GM03348 (cell line): ENCODE measurements around the gene SH3GLB2.
A peak's percentile ranks its signal among the peaks of the same experiment; 100 is the strongest.

ENCODE experiments used
- DNase-seq: peaks from one replicate; pipeline ENCODE4 v3.0.0; 2012; ENCODE audit warnings: low spot score

Gene SH3GLB2

DNA sequence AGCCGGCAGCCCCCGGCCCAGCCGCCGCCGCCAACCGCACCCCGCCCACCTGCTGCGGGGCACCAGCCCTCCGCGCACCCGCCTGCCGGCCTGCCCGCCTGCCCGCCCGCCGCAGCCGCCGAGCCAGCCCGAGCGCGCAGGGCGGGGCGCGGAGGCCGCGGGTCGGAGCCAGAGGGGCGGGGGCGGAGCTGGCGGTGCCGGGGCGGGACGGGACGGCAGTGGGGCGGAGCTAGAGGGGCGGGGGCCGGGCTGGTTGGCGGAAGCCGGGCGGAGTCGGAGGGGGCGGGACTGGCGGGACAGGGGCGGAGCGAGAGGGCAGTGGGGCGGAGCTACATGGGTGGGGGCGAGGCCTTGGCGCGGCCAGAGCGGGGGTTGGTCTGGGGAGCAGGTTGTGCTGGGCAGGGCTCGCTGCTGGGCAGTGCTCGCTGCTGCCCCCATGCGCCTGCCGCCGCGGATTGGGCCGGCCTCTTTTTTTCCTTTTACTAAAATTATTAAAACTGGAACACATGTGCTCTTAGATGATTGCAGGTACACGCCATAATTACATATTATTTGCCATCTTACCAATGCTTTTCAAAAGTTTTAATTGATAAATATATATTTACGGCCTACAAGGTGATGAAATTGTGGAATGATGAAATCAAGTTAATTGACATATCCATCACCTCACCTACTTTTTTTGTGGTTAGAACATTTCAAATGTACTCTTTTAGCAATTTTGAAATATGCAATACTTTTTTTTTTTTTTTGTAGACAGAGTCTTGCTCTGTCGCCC, at the start of gene SH3GLB2:
SH3GLB2 (minus strand) TSS at position 140 of the 775 bp plus-strand sequence. CDS start 177 bp downstream, outside the sequence.
- peak; percentile 99 for DNase-seq

DNA sequence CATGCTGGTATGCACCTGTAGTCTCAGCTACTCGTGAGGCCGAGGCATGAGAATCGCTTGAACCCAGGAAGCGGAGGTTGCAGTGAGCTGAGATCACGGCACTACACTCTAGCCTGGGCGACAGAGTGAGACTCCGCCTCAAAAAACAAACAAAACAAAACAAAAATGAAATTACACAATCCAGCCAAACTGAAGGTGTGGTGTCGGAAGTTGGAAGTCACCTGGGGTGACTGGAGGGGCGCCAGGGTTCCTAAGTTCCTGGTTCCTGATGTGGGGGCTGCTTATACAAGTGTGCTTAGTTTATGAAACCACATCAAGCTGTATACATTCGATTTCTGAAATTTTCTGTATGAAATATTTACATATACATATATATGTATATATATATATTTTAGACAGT, 49.1 kb upstream of the SH3GLB2 start:
- DNase-seq = no peak

DNA sequence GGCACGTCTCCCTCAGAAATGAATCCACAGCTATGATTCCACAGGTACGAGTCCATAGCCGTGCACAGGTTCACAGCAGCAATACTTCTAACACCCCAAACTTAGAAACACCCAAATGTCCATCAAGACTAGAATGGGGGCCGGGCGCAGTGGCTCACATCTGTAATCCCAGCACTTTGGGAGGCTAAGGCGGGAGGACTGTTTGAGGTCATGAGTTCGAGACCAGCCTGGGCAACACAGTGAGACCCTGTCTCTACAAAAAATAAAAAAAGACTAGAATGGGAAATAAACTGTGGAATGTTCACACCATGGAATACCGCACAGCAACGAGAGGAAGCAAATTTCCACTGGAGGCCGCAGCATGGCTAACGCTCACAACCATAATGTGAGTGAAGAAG, 48.5 kb upstream of the SH3GLB2 start:
- DNase-seq = no peak

DNA sequence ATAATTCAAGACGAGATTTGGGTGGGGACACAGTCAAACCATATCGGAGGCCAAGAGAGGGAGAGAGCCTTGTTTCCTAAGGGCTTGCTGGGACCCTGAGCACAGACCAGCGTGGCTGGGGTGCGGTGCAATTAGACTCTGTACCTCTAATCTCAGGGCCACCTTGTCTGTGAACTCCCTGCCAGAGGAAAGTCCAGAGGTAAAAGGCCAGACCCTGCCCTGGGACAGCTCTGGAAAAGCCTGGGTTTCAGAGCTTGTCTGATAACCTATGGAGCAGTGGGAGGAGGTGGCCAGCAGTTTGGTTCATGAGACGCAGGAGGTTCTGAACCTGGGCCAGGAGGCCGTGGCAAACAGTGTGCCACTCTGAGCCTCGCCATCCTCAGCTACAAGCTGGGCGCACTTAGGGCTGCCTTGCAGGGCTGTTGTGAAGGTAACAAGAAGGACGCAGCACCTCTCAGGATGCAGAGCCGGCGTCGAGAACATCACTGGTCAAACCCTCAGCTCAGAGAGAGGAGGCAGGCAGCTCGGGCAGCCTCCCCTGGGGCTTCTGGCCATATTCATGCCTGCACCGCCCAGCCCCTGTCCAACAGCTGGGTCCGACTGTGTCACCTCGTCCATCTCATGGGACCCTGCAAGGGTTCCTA, 48.0 kb upstream of the SH3GLB2 start:
- DNase-seq = no peak

DNA sequence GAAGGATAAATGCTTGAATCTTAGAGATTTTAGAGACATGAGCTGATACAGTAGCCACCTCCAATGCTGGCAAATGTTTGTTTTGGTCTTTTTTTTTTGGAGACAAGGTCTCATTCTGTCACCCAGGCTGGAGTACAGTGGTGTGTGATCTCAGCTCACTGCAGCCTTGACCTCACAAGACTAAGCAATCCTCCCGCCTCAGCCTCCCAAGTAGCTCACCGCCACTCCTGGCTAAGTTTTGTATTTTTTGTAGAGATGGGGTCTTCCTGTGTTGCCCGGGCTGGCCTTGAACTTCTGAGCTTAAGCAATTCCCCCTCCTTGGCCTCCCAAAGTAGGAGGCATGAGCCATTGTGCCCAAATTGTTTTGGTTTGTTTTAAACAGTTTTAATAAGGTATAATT, 46.0 kb upstream of the SH3GLB2 start:
- DNase-seq = no peak

DNA sequence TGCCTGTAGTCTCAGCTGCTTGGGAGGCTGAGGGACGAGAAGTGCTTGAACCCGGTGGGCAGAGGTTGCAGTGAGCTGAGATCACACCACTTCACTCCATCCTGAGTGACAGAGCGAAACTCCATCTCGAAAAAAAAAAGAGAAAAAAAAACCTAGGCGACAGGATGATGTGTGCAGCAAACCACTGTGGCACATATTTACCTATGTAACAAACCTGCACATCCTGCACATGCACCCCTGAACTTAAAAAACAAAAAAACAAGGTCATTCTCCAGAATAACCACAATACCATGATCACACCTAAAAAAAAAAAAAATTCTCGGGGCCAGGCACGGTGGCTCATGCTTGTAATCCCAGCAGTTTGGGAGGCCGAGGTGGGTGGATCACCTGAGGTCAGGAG, 45.3 kb upstream of the SH3GLB2 start:
- no peak for DNase-seq

DNA sequence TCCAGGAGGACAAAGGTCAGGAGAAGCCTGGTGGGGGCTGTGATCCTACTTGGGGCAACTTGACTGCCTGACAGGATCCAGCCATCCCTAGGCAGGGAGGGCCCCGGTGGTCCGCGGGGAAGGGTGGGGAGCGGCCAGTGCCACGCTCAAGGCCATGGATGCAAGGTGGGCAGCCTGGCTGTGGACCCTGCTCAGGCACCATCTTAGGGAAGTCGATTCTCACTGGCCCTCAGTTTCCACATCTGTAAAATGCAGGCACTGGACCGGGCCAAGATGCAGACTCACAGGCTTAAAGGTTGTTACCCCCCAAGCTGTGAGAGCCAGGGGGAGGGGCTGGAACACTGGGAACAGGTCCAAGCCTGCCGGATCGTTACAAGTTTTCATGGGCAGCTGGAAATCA, 44.0 kb upstream of the SH3GLB2 start:
- DNase-seq = no peak

DNA sequence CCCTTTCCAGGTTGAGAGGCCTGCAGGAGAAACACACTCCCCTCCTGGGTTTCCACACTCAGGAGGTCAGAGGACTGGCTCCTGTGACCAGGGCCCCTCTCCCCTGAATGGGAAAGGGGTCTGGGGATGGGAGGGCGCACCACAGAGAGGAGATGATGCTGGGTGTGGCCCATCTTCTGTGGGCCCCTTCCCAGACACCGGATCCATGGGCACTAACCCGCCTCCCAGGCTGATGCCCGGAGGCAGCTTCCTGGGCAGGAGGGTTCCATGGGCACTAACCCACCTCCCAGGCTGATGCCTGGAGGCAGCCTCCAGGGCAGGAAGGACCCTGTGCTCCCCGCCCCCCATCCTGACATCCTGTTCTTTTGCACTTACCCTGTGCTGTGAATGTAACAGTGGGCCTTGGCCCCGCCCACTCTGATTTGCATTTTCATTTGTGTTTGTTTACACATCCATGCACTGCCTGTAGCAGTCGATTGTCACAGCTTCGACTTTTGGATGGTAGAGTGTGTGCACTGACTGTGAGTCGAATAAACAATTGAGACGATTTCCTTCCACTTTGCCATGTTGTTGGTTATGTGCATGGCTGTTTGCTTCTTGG, 43.5 kb upstream of the SH3GLB2 start:
- DNase-seq = no peak

DNA sequence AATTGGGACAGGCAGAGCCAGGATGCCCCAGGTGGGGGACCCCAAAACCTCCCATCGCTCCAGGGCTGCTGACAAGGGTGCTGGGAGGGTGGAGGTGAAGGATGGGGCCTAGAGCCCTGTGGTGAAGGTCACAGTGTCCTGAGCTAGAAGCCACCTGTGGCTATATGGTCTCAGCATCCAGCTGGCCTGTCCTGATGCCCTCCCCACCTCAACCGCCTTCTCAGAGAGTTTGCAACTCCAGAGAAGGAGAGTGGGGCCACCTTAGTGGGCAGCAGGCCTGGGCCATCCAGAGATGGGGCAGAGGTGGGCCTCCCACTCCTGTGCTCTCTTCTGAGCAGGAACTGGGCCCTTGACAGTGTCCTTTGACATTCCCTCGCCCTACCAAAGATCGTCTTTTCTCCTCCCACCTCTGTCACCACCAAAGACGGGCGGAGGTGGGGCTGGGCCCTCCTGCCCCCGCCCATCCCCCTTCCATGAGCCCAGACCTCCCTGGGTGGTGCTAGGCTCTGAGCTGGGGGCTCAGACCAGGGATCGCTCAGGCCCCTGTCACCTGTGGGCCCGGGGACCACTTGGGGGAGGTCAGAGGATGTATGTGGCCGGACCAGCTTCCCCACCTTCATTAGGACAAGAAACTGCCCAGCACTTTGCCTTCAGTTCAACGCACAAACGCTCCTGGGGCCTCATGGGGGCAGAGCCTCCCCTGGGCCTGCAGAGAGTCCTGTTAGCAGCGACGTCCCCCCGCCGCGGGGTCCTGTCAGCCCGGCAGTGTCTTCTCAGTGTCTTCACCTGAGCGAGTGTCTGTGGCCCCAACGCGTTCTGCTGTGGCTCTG, 42.8 kb upstream of the SH3GLB2 start:
- no peak for DNase-seq

DNA sequence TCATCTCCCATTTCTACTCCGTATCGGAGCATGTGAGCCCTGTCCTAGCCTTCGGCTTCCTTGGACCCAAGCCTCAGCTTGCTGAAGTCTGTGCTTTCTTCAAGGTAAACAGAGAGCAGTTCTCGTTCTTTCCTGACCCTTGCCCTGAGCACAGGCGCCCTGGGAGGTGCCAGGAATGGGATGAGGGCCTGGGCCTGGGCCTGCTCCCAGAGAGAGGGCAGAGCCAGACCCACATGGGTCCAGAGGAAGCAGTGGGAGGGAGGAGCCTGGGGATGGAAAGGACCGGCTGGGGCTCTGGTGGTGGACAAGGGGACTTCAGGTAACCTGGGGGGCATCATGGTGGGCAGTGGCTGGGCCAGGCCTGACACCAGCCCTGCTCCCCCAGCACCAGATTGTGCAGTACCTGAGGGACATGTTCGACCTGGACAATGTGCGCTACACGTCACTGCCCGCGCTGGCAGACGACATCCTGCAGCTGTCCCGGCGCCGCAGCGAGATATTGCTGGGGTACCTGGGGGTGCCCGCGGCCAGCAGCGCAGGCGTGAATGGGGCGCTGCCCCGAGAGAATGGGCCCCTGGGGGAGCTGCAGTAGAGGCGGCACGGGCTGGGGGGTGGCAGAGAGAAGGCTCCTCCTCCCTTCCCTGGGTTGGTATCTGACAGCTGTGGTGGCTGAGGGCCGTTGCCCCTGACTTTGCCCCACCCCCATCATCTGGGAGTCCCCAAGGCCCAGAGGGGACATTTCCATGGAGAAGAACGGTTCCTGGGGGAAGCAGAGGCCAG, 41.9 kb upstream of the SH3GLB2 start:
- no peak for DNase-seq

DNA sequence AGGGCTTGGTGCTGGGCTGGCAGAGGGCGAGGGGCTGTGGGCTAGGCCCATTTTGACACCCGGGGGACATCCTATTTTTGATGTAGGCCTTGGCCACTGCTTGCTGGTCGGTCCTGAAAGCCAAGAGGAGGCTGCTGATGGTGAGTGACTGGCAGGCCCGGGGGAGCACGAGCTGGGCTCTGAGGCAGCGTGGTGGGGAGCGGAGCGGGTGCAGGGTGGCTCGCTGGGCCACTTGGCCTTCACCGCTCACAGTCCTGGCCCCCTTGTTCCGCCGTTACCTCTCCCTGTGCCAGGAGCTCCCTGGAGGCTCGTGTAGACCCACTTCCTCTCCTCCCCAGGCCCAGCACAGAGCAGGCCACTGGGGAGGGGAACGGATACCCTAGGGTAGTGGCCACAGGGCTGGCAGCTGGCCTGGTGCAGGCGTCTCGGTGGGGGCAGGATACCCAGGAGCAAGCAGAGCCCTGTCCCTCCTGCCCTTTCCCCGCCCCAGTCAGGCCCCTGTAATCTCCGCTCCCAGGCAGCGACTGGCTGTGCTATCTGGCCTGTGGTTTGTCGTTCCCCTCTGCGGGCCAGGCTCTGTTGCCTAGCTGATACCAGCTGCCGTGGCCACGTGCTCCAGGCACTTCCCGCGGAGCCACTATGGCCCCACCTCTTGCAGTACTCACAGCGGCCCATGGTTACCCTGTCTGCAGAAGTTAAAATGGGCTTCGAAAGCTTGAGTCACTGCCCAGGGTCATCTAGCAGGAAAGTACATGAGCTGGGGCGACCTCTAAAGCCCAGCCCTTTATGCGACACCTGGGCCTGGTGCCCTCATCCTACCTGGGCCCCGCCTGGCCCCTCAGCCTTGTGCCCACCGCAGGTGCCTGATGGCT, 41.1 kb upstream of the SH3GLB2 start:
- no peak for DNase-seq

DNA sequence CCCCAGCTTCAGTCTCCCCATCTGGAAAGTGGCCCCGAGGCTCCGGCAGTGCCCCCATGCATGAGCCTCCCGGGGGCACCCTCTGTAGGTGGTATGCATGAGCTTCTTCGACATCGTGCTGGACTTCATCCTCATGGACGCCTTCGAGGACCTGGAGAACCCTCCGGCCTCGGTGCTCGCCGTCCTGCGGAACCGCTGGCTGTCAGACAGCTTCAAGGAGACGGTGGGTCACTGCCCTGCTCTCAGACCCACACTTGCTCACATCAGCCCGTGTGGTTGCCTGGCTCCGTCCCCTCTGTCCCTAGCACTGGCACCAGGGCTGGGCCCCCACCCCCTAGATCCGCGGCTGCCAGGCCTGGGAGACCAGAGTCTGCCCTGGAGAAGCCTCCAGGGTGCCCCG, 40.0 kb upstream of the SH3GLB2 start:
- DNase-seq = no peak

DNA sequence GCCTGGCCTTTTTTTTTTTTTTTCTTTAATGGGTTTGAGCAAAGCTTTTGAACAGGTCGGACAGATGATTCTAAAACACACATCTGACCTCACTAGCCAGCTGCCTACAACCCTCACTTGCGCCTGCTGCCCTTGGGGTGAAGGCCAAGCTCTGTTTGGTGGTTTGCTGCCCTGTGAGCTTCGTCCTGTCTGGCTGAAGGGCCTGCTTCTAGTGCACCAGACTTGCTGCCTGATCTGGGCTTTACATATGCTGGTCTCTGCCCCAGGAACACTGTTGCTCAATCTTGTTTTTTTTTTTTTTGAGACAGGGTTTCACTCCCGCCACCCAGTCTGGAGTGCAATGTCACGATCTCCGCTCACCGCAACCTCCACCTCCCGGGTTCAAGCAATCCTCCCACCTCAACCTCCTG, 36.4 kb upstream of the SH3GLB2 start:
- DNase-seq = no peak

DNA sequence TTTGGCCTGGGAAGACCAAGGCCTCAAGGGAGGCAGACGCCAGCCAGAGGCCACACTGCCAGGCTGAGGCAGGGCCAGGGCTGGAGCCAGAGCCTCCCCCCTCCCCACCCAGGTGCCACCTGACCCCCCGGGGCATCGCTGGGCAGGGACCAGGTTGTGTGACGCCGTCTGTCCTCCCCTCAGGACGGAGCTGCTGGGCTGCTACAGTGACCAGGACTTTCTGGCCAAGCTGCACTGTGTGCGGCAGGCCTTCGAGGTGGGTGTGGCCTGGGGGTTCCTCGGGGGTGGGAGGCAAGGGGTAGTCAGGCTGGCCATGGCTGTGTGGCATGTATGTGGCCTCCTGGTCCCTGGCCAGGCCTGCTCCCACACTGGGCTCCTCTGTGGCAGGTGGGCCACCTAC, 34.9 kb upstream of the SH3GLB2 start:
- DNase-seq = no peak

DNA sequence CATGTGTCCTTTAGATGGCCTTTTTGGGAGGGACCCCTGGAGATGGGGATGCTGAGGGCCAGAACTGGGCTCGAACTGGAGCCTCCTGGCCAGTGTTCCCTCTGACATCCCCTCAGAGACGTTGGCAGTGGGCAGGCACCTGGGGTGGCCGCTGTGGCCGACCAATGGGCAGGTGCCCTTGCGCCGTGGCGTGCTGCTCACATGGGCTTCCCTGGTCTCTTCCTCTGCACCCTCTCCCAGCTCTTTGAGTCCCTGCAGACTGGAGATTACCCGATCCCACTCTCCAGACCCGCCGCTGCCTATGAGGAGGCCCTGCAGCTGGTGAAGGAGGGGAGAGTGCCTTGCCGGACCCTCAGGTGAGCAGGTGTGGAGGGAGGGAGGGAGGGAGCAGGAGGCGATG, 32.9 kb upstream of the SH3GLB2 start:
- DNase-seq = no peak

DNA sequence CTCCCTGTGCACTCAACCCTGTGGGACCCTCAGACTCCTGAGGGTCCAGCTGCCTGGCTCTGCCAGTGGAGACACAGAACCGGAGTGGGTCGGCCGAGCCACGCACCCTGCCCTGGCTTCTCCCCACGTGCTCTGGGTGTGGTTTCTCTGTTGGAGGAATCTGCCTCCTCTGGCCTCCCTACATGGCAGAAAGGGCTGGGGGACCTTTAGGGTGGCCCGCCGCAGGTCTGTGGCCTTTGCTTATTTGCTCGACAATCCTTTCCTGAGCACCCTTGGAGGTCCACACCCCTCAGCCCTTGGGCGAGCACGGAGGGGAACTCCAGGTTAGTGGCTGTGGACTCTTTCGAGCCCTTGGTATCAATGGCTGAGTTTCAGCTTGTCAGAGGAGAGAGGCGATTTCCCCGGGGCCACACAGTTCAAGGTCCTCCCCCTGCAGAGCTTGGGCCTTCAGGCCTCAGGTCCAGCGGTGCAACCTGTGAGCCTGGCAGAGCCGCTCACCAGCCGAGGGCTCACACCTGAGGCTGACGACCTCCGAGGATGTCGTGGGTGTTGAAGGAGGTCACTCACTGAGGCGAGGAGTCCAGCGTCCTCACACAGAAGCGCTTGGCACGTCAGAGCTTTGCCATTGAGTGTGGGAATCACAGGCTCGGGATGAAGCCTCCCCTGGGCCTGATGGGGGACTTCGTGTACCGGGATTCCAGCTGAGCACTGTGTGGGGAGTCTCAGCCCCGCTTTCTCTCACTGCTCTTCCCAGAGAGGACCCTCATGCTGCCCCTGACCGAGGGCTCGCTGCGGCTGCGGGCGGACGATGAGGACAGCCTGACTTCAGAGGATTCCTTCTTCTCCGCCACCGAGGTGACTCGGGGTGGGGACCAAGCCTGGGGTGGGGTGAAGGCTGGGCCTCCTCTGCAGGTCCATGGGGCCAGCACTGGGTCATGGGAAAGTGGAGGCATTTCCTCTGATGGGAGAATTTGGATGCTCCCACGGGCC, 32.0 kb upstream of the SH3GLB2 start:
- no peak for DNase-seq

DNA sequence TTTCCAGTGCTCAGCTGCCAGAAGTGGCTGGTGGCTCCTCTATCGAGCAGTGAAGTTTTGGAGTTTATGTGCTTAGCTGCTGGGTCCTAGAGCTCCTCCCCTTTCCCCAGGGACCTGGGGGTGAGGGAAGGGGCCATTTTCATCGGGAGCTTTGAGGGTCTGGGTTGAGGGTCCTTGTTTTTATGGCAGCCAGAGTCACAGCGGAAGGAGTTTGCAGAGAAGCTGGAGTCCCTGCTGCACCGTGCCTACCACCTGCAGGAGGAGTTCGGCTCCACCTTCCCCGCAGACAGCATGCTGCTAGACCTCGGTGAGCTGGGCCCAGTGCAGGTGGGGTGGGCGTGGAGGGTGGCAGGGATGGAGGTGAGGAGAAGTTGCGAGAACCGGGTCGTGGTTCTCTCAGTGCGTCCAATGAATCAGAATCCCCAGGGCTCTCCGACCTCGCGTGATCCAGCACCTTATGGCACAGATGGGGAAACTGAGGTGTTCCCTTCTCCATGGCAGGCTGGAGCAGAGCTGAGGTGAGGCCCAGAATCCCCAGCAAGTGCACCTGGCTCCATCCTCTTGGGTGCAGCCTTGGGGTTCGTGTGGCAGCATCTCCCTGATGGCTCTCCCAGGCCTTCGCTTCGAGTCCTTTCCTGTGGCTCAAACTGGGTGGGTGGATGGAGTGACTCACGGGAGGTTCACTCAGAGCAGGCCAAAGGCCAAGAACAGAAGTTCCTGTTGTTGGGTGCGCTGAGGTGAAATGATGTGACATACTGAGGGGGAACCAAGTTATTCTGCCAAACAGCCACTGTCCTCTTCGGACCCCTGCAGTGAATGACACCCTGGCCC, 31.0 kb upstream of the SH3GLB2 start:
- DNase-seq = peak; percentile 34

DNA sequence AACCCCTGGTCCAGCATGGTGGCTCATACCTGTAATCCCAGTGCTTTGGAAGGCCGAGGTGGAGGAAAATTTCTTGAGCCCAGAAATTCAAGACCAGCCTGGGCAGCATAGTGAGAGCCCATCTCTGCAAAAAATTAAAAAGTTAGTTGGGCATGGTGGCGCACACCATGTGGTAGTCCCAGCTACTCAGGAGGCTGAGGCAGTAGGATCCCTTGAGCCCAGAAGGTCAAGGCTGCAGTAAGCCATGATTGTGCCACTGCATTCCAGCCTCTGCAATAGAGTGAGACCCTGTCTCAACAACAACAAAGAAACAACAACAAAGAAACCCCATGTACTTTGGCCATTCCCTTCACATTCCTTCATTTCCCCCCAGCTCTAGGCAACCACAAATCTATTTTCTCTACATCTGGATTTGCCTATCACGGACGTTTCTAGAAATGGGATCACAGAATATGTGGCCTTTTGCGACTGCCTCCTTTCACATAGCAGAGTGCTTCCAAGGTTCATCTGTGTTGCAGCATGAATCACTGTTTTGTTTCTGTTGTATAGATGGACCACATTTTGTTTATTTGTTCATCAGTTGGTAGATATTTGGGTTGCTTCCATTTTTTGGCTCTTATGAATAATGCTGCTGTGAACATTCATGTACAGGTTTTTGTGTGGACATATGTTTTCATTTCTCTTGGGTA, 26.2 kb upstream of the SH3GLB2 start:
- no peak for DNase-seq
